ENCODE measurements around the gene NUP62. TPM values are rescaled to one million over a fixed set of nuclear protein-coding genes. Genes with fewer than 3 reads are reported as not detected.

The NUP62 gene
- total RNA-seq, 2 donors from 2014 or later: 44.4 to 76.9 TPM

- peaks cover 15 to 28% of the 10 kb centered on the region in 2 donors for H3K36me3 ChIP-seq
- TF ChIP-seq, protein P1, sequence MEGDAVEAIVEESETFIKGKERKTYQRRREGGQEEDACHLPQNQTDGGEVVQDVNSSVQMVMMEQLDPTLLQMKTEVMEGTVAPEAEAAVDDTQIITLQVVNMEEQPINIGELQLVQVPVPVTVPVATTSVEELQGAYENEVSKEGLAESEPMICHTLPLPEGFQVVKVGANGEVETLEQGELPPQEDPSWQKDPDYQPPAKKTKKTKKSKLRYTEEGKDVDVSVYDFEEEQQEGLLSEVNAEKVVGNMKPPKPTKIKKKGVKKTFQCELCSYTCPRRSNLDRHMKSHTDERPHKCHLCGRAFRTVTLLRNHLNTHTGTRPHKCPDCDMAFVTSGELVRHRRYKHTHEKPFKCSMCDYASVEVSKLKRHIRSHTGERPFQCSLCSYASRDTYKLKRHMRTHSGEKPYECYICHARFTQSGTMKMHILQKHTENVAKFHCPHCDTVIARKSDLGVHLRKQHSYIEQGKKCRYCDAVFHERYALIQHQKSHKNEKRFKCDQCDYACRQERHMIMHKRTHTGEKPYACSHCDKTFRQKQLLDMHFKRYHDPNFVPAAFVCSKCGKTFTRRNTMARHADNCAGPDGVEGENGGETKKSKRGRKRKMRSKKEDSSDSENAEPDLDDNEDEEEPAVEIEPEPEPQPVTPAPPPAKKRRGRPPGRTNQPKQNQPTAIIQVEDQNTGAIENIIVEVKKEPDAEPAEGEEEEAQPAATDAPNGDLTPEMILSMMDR (IDR thresholded peaks at IDR 0.05): no peak
- no peak for TF ChIP-seq POLR2AphosphoS5 (IDR thresholded peaks at IDR 0.05)
- TF ChIP-seq POLR2A (IDR thresholded peaks at IDR 0.05): no peak
- H3K4me1 ChIP-seq (replicated peaks): peaks cover 12% of the 10 kb centered on the region
These were observed 51.2 kb downstream of the NUP62 start for GRCh38 chr19:49877879-49878743.

GRCh38 chr19:49877020-49877878 is 52.1 kb downstream of the NUP62 start, which contains the start of the genes AKT1S1 and TBC1D17:
TSS of gene AKT1S1 (minus strand) at chr19:49877355. CDS start at chr19:49873295, 4,060 bp downstream.
TSS of gene TBC1D17 (plus strand) at chr19:49877702. CDS start at chr19:49877724, 22 bp downstream.
- peak within 1 kb of the TSS; percentile 94 to 98 for H3K4me3 ChIP-seq
- H3K27ac ChIP-seq: peak within 1 kb of the TSS; percentile 99
- intact Hi-C loops (cut with DNase I): no loop called here
- no peaks in the 10 kb centered on the region for H3K27me3 ChIP-seq (replicated peaks; ENCODE audit: insufficient read depth)
- DNase-seq (ENCODE audit: low spot score): peak; percentile 100
- peaks cover 12% of the 10 kb centered on the region for H3K4me1 ChIP-seq (replicated peaks)
- H3K36me3 ChIP-seq: peaks cover 7 to 19% of the 10 kb centered on the region in 2 donors
- peak; percentile 86 for TF ChIP-seq POLR2A (IDR thresholded peaks at IDR 0.05)
- TF ChIP-seq, protein P1 (IDR thresholded peaks at IDR 0.05): peak in 1 of 4 experiments; percentile 21
- peak; percentile 98 for TF ChIP-seq POLR2AphosphoS5 (IDR thresholded peaks at IDR 0.05)
- WGBS: 0% methylated on average over 48 of the region's 61 CpGs
- no peaks in the 10 kb centered on the region for H3K9me3 ChIP-seq

More at GRCh38 chr19:49877879-49878743, 51.2 kb downstream of the NUP62 start:
- intact Hi-C loops (cut with DNase I): no loop called here
- peak; percentile 98 for DNase-seq (ENCODE audit: low spot score)
- H3K9me3 ChIP-seq: no peaks in the 10 kb centered on the region
- no peaks in the 10 kb centered on the region for H3K27me3 ChIP-seq (replicated peaks; ENCODE audit: insufficient read depth)
- WGBS: 5% methylated on average over 39 of the region's 41 CpGs
- peak overlapping the region; percentile 99 for H3K27ac ChIP-seq
- H3K4me3 ChIP-seq: peak overlapping the region; percentile 48 to 98

DNA sequence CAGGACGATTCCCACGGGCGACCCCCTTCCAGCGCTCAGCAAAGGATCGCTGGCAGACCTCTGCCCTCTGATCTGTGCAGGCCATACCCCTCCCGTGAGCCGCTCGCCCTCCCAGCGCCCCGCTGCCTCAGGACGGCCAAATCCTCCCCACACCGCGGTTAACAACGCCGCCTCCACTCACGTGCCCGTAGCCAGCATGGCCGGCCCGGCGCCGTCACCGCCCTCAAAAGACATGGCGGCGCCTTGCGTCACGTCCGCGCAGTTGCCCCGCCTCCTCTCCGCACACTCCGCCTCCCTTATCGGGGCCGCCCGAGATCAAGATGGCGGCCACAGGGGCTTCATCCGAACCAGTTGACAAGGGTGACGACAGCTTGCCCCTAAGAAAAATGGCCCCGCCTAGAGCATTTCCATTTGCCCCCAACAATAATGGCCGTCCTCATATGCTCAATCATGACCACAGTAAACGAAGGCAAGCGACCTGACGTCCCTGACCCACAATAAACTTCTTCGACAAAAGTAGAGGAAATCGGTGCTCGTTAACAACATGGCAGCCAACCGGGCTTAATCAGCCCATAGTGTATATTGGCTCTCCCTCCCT is 52.8 kb downstream of the NUP62 start:
- peaks cover 6 to 12% of the 10 kb centered on the region in 2 donors for H3K36me3 ChIP-seq
- under 1% methylated on average over 46 of the region's 46 CpGs for WGBS
- intact Hi-C loops (cut with DNase I): no loop called here
- no peaks in the 10 kb centered on the region for H3K27me3 ChIP-seq (replicated peaks; ENCODE audit: insufficient read depth)
- TF ChIP-seq, protein P1 (IDR thresholded peaks at IDR 0.05): no peak
- peak; percentile 96 for TF ChIP-seq POLR2AphosphoS5 (IDR thresholded peaks at IDR 0.05)
- TF ChIP-seq POLR2A (IDR thresholded peaks at IDR 0.05): peak; percentile 36
- H3K4me1 ChIP-seq (replicated peaks): peaks cover 12% of the 10 kb centered on the region
- peak overlapping the region; percentile 94 to 98 for H3K4me3 ChIP-seq
- peak; percentile 98 for DNase-seq (ENCODE audit: low spot score)
- peak overlapping the region; percentile 99 for H3K27ac ChIP-seq
- no peaks in the 10 kb centered on the region for H3K9me3 ChIP-seq

GRCh38 chr19:49875857-49876421 is 53.4 kb downstream of the NUP62 start:
- DNase-seq (ENCODE audit: low spot score): peak; percentile 57
- TF ChIP-seq, protein P1 (IDR thresholded peaks at IDR 0.05): no peak
- no peak for TF ChIP-seq POLR2AphosphoS5 (IDR thresholded peaks at IDR 0.05)
- TF ChIP-seq POLR2A (IDR thresholded peaks at IDR 0.05): no peak
- H3K9me3 ChIP-seq: no peaks in the 10 kb centered on the region
- H3K4me3 ChIP-seq: peak overlapping the region; percentile 94 to 98
- intact Hi-C loops (cut with DNase I): no loop called here
- under 1% methylated on average over 25 of the region's 28 CpGs for WGBS
- H3K36me3 ChIP-seq: peaks cover 6 to 7% of the 10 kb centered on the region in 2 donors
- H3K27ac ChIP-seq: peak overlapping the region; percentile 99
- H3K27me3 ChIP-seq (replicated peaks; ENCODE audit: insufficient read depth): no peaks in the 10 kb centered on the region
- H3K4me1 ChIP-seq (replicated peaks): peaks cover 12% of the 10 kb centered on the region

All from prostate gland (tissue), 2 donors.